Uterus (tissue), 4 donors: ENCODE results near the gene PHLPP2. TPM values are rescaled to one million over a fixed set of nuclear protein-coding genes. Genes with fewer than 3 reads are reported as not detected.

ENCODE experiments used
- DNase-seq, 2 donors: peaks; one replicate each; pipeline ENCODE4 v3.0.0-alpha.2; 2019 to 2020
- H3K27ac ChIP-seq, 2 donors: fragments of 200-600 bp; sonication (generic); 1 replicate in 1 of 2; 2 replicates in 1 of 2; pipeline ENCODE4 v1.5.1; 2016 to 2018
- H3K27me3 ChIP-seq, 2 donors: fragments of 200-600 bp; sonication (generic); one replicate each; pipeline ENCODE4 v1.5.1; 2018 to 2019; ENCODE audit warnings: control low read depth in 1 of 2
- H3K36me3 ChIP-seq, 2 donors: fragments of 200-600 bp; sonication (generic); one replicate each; pipeline ENCODE4 v1.5.1; 2019; ENCODE audit warnings: control low read depth in 1 of 2
- H3K4me1 ChIP-seq, 2 donors: fragments of 200-600 bp; sonication (generic); one replicate each; pipeline ENCODE4 v1.5.1; 2018 to 2019; ENCODE audit warnings: control low read depth in 1 of 2
- H3K4me3 ChIP-seq, 2 donors: fragments of 200-600 bp; sonication (generic); 1 replicate in 1 of 2; 2 replicates in 1 of 2; pipeline ENCODE4 v1.5.1; 2018 to 2019; ENCODE audit warnings: mild to moderate bottlenecking in 1 of 2
- H3K9me3 ChIP-seq, 2 donors: fragments of 200-600 bp; sonication (generic); one replicate each; pipeline ENCODE4 v1.5.1; 2019; ENCODE audit warnings: control low read depth in 1 of 2
- POLR2A ChIP-seq, 2 donors: fragments of 450-650 bp; IDR thresholded peaks; one replicate each; pipeline ENCODE4 v1.6.1; 2016; ENCODE audit warnings: antibody characterized with exemption in 2 of 2, mild to moderate bottlenecking in 1 of 2, moderate library complexity in 1 of 2
- intact Hi-C: fragments of 100-400 bp; cut with DNase I; formaldehyde crosslinking; loops from one replicate; pipeline ENCODE4 v1.15.1; 2023; ENCODE audit warnings: low total_unique reads
- total RNA-seq, 4 donors: library from RNA; depleted of rRNA in 3 of 4; stranded (reverse); fragments of >200 nt in 3 of 4; gene quantifications; one replicate each; pipeline versions ENCODE4 v1.1.0 to v1.2.4, GENCODE V29; 2014 to 2023
- TF ChIP-seq, protein P1 (sequence below), 4 experiments: fragments of 200-600 bp in 2 of 4; fragments of 450-650 bp in 2 of 4; sonication (generic) in 2 of 4; IDR thresholded peaks; one replicate each; pipeline ENCODE4 v1.5.1; 2016 to 2019; ENCODE audit warnings: antibody characterized with exemption in 4 of 4, mild to moderate bottlenecking in 2 of 4, moderate library complexity in 1 of 4
- donor health status: DM: yes; HTN: yes; CAD: no.

PHLPP2 gene
- total RNA-seq, 4 donors from 2014 or later: 2.0 to 22.3 (median 10.7) TPM

DNA sequence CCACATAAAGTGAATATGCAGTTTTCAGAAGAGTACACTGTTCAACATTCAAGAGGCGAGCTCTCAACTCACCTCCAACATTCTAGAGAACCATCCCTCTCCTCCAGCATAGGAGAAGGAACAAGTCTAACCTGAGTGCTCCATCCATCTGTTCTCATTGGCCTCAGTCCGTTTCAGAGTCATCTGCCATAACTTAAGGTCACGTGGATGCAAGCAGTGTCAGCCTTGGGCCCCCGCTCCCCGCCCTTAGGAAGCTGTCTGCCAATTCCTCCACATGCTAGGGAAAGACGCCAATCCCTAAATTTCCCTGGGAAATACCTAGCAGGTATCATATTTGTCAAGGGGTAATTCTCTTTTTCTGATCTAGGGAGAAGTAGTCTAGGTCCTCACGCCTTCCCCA lies 77.1 kb downstream of the PHLPP2 start:
- TF ChIP-seq POLR2A (IDR thresholded peaks at IDR 0.05): no peak
- TF ChIP-seq, protein P1, sequence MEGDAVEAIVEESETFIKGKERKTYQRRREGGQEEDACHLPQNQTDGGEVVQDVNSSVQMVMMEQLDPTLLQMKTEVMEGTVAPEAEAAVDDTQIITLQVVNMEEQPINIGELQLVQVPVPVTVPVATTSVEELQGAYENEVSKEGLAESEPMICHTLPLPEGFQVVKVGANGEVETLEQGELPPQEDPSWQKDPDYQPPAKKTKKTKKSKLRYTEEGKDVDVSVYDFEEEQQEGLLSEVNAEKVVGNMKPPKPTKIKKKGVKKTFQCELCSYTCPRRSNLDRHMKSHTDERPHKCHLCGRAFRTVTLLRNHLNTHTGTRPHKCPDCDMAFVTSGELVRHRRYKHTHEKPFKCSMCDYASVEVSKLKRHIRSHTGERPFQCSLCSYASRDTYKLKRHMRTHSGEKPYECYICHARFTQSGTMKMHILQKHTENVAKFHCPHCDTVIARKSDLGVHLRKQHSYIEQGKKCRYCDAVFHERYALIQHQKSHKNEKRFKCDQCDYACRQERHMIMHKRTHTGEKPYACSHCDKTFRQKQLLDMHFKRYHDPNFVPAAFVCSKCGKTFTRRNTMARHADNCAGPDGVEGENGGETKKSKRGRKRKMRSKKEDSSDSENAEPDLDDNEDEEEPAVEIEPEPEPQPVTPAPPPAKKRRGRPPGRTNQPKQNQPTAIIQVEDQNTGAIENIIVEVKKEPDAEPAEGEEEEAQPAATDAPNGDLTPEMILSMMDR (IDR thresholded peaks at IDR 0.05): no peak
- Histone ChIP-seq H3K4me1 (no peaks in the 10 kb centered on the region), H3K27me3 (no peaks in the 10 kb centered on the region), H3K9me3 (no peaks in the 10 kb centered on the region), H3K4me3 (no peak overlapping the region), H3K27ac (no peak overlapping the region), H3K36me3 (no peaks in the 10 kb centered on the region)
- intact Hi-C loops: no loop called here
- DNase-seq: no peak

DNA sequence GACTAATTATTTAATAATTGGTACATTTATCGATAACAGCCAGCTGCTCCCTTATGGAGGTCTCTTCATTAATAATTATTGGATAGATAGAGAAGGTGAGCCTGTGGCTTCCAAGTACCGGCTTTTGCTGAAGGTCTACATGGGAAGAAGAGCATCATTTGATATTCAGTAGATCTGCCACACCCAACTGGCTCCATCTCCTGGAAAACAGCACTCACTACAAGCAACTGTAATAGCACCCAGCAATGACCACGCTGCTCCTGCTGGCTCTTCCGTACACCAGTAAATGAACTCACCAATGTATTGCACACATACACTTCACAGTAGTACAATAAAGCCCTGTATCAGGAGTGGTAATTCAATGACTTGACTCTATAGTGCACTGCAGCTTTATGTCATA lies 79.1 kb downstream of the PHLPP2 start:
- Histone ChIP-seq H3K9me3 (no peaks in the 10 kb centered on the region), H3K27ac (no peak overlapping the region), H3K4me3 (no peak overlapping the region), H3K27me3 (no peaks in the 10 kb centered on the region), H3K4me1 (no peaks in the 10 kb centered on the region), H3K36me3 (no peaks in the 10 kb centered on the region)
- TF ChIP-seq POLR2A (IDR thresholded peaks at IDR 0.05): no peak
- TF ChIP-seq, protein P1 (IDR thresholded peaks at IDR 0.05): no peak
- intact Hi-C loops: no loop called here
- DNase-seq: no peak

DNA sequence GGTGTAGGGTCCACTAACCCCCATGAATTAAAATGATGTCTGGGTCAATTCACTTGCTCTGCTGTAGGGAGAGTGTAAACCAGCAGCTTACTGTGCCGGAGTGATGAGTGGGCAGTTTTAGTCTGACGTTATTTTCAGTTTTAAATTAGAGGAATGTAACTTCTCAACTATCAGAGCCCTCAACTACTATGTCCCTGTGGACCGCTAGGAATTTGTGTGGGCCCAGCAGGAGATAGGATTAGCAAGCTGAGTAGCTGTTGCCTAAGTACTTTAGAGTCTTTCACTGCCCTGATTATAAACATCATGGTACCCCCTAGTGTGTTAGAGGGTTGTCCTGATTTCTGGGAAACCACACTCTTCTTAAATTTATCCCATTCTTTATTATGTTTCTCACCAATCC lies 87.1 kb downstream of the PHLPP2 start:
- Histone ChIP-seq H3K36me3 (no peaks in the 10 kb centered on the region), H3K9me3 (no peaks in the 10 kb centered on the region), H3K4me3 (no peak overlapping the region), H3K27ac (no peak overlapping the region), H3K4me1 (no peaks in the 10 kb centered on the region), H3K27me3 (no peaks in the 10 kb centered on the region)
- intact Hi-C loops: no loop called here
- TF ChIP-seq POLR2A (IDR thresholded peaks at IDR 0.05): no peak
- TF ChIP-seq, protein P1 (IDR thresholded peaks at IDR 0.05): no peak
- no peak for DNase-seq

DNA sequence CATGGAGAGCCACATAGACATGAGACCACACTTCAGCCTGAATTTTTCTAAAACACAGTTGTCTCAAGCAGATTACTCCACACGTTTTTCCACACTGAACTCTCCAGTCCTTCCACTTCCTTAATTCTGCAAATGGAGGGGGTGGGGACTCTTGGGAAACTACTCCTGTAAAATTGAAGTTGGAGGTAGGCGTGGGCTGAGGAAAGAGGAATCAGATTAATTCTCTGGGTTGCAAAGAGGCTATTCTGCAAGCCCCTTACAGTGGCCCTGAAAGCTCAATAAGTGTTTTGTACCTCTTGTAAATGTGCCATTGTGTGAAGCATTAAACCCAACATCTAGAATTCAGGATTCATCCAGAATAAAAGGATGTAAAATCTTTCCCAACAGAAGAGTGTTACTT lies 88.9 kb downstream of the PHLPP2 start:
- Histone ChIP-seq H3K4me3 (no peak overlapping the region), H3K36me3 (no peaks in the 10 kb centered on the region), H3K4me1 (no peaks in the 10 kb centered on the region), H3K9me3 (no peaks in the 10 kb centered on the region), H3K27me3 (no peaks in the 10 kb centered on the region), H3K27ac (no peak overlapping the region)
- no peak for TF ChIP-seq POLR2A (IDR thresholded peaks at IDR 0.05)
- TF ChIP-seq, protein P1 (IDR thresholded peaks at IDR 0.05): no peak
- no peak for DNase-seq
- intact Hi-C loops: no loop called here

DNA sequence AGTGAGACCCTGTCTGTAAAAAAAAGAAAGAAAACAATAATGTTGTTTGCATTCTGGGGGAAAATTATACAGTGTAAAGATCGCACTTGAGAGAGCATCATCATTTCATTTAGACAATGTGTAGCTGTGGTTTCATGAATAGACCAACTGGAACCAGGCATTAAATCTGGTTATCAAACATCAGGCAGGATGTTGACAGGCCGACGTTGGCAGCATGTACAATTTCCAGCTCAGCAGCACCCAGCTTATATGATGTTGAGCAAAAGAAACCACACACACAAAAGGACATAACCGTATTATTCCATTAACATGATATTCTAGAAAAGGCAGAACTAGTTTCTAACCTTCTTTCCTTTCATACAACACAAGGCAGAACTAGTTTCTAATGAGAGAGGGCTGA lies 92.7 kb downstream of the PHLPP2 start:
- Histone ChIP-seq H3K9me3 (no peaks in the 10 kb centered on the region), H3K4me3 (no peak overlapping the region), H3K27me3 (peaks cover 1 to 6% of the 10 kb centered on the region in 2 donors), H3K27ac (no peak overlapping the region), H3K4me1 (peaks cover 0 to under 1% of the 10 kb centered on the region in 2 donors), H3K36me3 (no peaks in the 10 kb centered on the region)
- intact Hi-C loops: no loop called here
- TF ChIP-seq POLR2A (IDR thresholded peaks at IDR 0.05): no peak
- TF ChIP-seq, protein P1 (IDR thresholded peaks at IDR 0.05): no peak
- DNase-seq: no peak
